C4-2B (cell line): ENCODE measurements around the gene DCLK3.

Experiments
- H3K27ac ChIP-seq: fragments of 450-650 bp; 2 replicates; pipeline ENCODE4 v1.5.1; 2017
- CTCF ChIP-seq: fragments of 450-650 bp; conservative IDR thresholded peaks from 2 replicates; pipeline ENCODE4 v1.5.1; 2017; ENCODE audit warnings: mild to moderate bottlenecking
- ZFX ChIP-seq: fragments of 450-650 bp; IDR thresholded peaks from 2 replicates; pipeline ENCODE4 v1.6.1; 2017

Gene DCLK3

DNA sequence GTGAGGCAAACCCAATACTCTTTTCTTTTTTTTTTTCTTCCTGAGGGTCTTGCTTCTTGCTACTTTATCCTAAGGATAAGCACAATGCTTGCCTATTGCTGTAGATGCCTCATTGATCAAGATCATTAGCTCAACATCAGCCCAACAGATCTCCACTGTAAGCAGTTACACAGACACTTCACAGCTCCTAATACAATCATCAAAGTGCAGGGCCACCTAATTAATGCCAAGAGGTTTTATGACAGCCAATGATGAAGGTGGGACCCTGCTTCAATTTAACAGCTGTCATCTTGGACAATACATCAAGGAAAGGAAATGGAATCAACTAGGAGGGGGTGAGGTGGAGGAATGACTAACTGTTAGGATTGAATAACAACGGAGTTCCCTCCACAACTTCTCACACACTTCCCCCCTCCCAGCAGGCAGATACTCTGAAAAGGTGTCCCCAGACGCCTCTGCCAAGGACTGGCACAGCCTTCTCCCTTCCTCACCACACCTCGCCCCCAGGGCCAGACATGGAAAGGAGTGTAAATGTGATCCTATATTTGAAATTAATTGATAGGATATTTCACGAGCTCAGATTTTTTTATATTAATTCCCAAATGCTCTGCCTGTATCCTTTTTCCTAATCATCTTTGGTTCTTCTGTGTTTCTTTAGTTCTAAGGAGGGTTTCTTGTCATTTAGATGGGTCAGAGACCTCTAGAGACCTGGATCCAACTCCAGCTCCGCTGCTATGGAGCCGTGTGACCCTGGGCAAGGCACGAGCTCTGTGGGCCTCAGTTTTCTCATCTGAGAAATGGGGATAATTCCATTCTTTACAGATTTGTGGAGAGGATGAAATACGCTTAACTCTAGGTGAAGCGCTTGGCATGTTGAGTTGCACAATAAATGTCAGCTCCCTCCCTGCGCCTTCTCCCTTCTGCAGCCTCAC, 1.2 kb downstream of the DCLK3 start:
- TF ChIP-seq ZFX (no peak), CTCF (no peak; the same call in 1 of the 2 replicates)
- H3K27ac ChIP-seq = no peak overlapping the region

- H3K27ac ChIP-seq = no peak overlapping the region
- TF ChIP-seq CTCF (no peak), ZFX (no peak)
Observed at GRCh38 chr3:36761779-36762178, 2.6 kb downstream of the DCLK3 start.

- no peak overlapping the region for H3K27ac ChIP-seq
- TF ChIP-seq CTCF = no peak
- TF ChIP-seq ZFX = no peak
Observed at GRCh38 chr3:36756269-36756668, 8.1 kb downstream of the DCLK3 start.

DNA sequence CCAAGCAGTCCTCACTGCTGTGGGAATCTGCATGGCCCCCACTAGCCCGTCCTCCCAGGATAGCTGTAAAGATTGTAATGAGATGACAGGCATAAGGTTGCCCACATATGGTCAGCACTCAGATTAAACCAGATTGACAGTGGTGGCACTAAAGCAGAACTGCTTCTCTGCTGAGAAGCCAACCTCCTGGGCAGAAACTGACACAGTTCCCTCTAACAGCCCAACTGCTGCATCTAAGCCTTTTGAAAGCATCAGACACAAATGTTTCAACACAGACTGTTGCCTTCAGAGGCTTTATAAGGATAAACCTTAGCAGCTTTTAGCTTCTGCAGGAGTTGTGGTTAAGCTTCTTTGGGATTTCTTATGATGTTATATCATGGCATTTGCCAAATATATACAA, 13.0 kb downstream of the DCLK3 start:
- no peak for TF ChIP-seq CTCF
- no peak for TF ChIP-seq ZFX
- H3K27ac ChIP-seq = no peak overlapping the region

- TF ChIP-seq ZFX (no peak), CTCF (no peak)
- no peak overlapping the region for H3K27ac ChIP-seq
Observed at GRCh38 chr3:36750737-36751136, 13.6 kb downstream of the DCLK3 start.

GRCh38 chr3:36744763-36745162, 19.6 kb downstream of the DCLK3 start:
- TF ChIP-seq ZFX (no peak), CTCF (no peak)
- no peak overlapping the region for H3K27ac ChIP-seq

DNA sequence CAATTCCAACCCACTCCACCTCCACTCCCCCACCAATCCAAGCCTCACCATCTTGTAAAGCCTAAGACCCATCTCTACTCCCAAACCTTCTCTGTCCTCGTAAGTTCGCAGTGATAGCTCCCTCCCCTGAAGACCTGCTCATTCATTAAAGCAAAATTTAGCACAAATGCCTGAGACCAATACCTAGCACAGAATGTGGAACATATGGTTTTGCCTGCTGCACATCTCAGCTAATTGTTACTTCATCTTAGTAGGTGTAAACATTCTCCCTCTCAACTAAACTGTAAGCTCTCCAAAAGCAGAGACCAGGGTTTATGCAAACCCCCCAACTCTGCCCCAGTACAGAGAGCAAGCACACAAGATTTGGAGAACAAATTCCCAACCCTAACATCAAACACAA, 20.5 kb downstream of the DCLK3 start:
- H3K27ac ChIP-seq = no peak overlapping the region
- no peak for TF ChIP-seq ZFX
- TF ChIP-seq CTCF = no peak
